ENCODE results near the gene REXO5. TPM values are rescaled to one million over a fixed set of nuclear protein-coding genes. Genes with fewer than 3 reads are reported as not detected.
A peak's percentile ranks its signal among the peaks of the same experiment; 100 is the strongest.

The REXO5 gene
- total and polyA plus RNA-seq, 2 experiments from 2014 or later, result 10.2 to 22.5 TPM

- Histone ChIP-seq H3K36me3 (no peaks in the 10 kb centered on the region), H3K27ac (peak overlapping the region; percentile 65), H3K4me3 (no peak overlapping the region), H3K4me1 (ENCODE audit: low read depth) (peaks cover 58% of the 10 kb centered on the region), H3K9me3 (ENCODE audit: low read depth) (no peaks in the 10 kb centered on the region), H3K27me3 (no peaks in the 10 kb centered on the region)
- TF ChIP-seq CTCF (IDR thresholded peaks at IDR 0.05; ENCODE audit: low read depth, low read length), result no peak
- no peak for DNase-seq (ENCODE audit: low read depth in 1 of 2, low spot score in 1 of 2)
These were observed 63.9 kb downstream of the REXO5 start for GRCh38 chr16:20870122-20870820.

GRCh38 chr16:20871258-20871657 is 64.9 kb downstream of the REXO5 start:
- Histone ChIP-seq H3K27ac (no peak overlapping the region), H3K4me3 (no peak overlapping the region), H3K36me3 (no peaks in the 10 kb centered on the region), H3K27me3 (no peaks in the 10 kb centered on the region), H3K4me1 (ENCODE audit: low read depth) (peaks cover 48% of the 10 kb centered on the region), H3K9me3 (ENCODE audit: low read depth) (no peaks in the 10 kb centered on the region)
- TF ChIP-seq CTCF (IDR thresholded peaks at IDR 0.05; ENCODE audit: low read depth, low read length), result no peak
- DNase-seq (ENCODE audit: low read depth in 1 of 2, low spot score in 1 of 2), result no peak

- DNase-seq (ENCODE audit: low read depth in 1 of 2, low spot score in 1 of 2), result no peak
- Histone ChIP-seq H3K27me3 (no peaks in the 10 kb centered on the region), H3K9me3 (ENCODE audit: low read depth) (no peaks in the 10 kb centered on the region), H3K36me3 (no peaks in the 10 kb centered on the region), H3K27ac (no peak overlapping the region), H3K4me1 (ENCODE audit: low read depth) (peaks cover 40% of the 10 kb centered on the region), H3K4me3 (no peak overlapping the region)
- TF ChIP-seq CTCF (IDR thresholded peaks at IDR 0.05; ENCODE audit: low read depth, low read length), result no peak
These were observed 65.9 kb downstream of the REXO5 start for GRCh38 chr16:20871941-20872815.

- no peak for DNase-seq (ENCODE audit: low read depth in 1 of 2, low spot score in 1 of 2)
- no peaks in the 10 kb centered on the region for H3K9me3 ChIP-seq (ENCODE audit: low read depth)
- TF ChIP-seq CTCF (IDR thresholded peaks at IDR 0.05; ENCODE audit: low read depth, low read length), result no peak
- H3K36me3 ChIP-seq, result no peaks in the 10 kb centered on the region
- no peak overlapping the region for H3K27ac ChIP-seq
- H3K4me3 ChIP-seq, result no peak overlapping the region
- no peaks in the 10 kb centered on the region for H3K27me3 ChIP-seq
- H3K4me1 ChIP-seq (ENCODE audit: low read depth), result peaks cover 46% of the 10 kb centered on the region
These were observed 67.0 kb downstream of the REXO5 start for GRCh38 chr16:20873331-20873730.

- no peak for DNase-seq (ENCODE audit: low read depth in 1 of 2, low spot score in 1 of 2)
- Histone ChIP-seq H3K27me3 (no peaks in the 10 kb centered on the region), H3K36me3 (no peaks in the 10 kb centered on the region), H3K9me3 (ENCODE audit: low read depth) (no peaks in the 10 kb centered on the region), H3K4me3 (no peak overlapping the region), H3K4me1 (ENCODE audit: low read depth) (peaks cover 53% of the 10 kb centered on the region), H3K27ac (no peak overlapping the region)
- TF ChIP-seq CTCF (IDR thresholded peaks at IDR 0.05; ENCODE audit: low read depth, low read length), result no peak
These were observed 67.8 kb downstream of the REXO5 start for GRCh38 chr16:20874088-20874581.
